Dermis microvascular lymphatic vessel endothelial cell (primary cell): ENCODE measurements around the gene ZBTB7C. TPM values are rescaled to one million over a fixed set of nuclear protein-coding genes. Genes with fewer than 3 reads are reported as not detected.
A peak's percentile ranks its signal among the peaks of the same experiment; 100 is the strongest.

Source experiments
- DNase-seq, 2 donors: peaks; one replicate each; pipeline versions ENCODE4 v3.0.0 to v3.0.0-alpha.2; 2010; ENCODE audit warnings: low read depth in 2 of 2
- total RNA-seq: library from RNA; depleted of rRNA; stranded (reverse); fragments of >200 nt; gene quantifications from 2 replicates; pipeline ENCODE4 v1.2.1, GENCODE V29; 2014

Gene ZBTB7C
- total RNA-seq, 1 donor from 2014 or later = under 0.01 TPM

DNA sequence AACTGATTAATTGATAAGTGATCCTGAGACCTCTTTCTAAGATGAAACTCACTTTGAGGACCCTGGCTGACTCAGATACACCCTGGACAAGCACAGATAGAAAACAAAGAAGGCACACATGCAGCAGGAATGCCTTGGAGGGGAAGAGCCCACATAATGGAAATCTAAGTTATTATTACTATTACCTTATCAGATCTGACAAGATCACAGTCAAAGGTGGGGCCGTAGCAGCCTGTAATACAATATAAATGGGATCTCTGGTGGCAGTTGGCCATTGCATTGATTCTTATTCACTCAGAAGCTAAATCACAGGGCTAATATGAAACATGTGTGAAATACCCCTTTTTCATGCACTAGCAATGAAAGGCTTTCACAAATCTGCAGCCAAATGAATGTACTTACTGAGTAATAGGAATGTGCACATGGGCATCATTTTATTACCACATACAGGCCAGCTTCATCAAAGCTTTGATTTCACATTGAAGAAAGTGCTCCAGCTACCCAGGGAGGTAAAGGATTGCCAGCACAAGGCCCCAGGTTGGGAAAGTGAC is 84.0 kb downstream of the ZBTB7C start:
- no peak for DNase-seq

DNA sequence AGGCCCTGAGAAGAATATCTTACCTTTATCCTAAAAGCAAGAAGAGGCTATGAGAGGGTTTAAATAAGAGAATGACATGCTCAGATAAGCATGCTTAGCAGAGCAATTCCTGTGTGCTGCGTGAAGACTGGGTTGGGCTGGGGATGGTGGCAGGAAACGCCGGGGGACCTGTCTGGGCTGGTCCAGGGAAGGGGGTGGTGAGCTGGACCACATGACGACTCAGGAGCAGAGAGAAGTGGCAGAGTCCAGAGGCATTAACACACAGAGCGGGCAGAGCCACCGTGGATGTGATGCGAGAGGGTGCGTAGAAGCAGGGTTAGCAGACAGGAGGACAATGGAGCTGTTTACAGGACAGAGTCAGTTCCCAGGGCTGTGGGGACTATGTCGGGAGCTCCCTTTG is 84.5 kb downstream of the ZBTB7C start:
- DNase-seq = no peak

DNA sequence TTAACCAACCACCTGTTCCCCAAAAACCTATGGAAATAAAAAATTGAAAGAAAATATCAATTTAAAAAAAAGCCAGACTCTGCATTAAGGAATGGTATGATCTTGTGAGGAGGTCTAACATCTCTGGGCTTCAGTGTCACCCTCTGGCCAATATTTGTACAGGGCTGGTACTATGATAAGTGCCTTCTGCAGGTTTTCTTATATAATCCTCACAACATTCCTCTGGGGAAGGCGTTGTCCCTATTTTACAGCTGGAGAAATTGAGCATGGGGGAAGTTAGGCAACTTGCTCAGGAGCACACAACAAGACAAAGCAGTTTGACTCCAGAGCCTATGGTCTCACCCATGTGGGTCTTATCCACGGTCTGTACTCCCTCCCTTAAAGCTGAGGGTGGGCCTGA is 86.0 kb downstream of the ZBTB7C start:
- DNase-seq = no peak

DNA sequence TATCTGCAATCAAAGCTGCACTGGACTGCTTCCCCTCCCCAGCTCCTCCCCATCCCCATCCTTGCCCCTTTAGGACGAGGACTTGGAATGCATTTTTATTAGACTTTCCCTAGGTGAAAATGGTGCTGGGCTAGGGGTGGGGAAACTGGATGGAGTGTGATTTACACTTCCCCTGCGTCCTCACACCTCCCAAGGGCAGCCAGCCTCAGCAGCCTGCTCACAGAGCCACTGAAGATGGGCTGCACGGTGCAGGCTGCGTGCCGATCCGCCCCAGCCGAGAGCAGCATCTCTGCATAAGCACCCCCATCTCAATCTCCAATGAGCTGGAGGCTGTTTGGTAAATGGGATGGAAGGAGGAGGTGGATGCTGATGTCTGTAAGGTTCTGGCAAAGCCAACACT is 87.6 kb downstream of the ZBTB7C start:
- DNase-seq = no peak

DNA sequence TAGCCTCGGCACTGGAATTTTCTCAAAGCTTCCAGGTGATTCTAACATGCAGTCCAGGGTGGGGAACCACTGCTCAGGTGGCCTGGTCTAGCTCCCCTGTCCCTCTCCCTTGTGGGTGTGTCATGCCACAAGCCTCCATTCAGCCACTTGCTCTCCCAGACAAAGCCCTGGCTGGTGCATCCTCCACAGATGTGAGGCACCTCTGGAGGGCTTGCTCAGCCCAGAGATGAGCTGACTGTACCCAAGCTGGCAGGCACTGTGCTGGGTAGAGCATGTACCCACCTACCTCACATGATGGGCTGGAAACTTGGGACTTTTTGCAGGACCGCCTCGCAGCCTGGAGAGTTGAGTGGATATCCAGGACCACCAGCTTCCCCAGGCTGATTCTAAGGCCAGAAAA is 88.1 kb downstream of the ZBTB7C start:
- no peak for DNase-seq

DNA sequence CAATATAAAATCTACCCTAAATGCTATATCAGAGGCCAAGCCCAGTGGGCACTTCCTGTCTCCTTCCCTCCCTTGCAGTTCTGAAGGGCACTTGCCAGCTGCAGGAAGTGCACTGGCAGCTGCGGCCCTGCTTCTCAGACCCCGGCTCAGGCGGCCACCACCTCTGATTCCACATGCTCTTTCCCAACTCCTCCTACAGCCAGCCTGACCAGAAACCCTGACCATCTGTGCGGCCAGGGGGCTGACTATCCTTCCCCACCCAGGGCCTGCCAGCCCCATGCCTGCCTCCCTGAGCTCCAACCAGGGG is 88.6 kb downstream of the ZBTB7C start:
- no peak for DNase-seq

DNA sequence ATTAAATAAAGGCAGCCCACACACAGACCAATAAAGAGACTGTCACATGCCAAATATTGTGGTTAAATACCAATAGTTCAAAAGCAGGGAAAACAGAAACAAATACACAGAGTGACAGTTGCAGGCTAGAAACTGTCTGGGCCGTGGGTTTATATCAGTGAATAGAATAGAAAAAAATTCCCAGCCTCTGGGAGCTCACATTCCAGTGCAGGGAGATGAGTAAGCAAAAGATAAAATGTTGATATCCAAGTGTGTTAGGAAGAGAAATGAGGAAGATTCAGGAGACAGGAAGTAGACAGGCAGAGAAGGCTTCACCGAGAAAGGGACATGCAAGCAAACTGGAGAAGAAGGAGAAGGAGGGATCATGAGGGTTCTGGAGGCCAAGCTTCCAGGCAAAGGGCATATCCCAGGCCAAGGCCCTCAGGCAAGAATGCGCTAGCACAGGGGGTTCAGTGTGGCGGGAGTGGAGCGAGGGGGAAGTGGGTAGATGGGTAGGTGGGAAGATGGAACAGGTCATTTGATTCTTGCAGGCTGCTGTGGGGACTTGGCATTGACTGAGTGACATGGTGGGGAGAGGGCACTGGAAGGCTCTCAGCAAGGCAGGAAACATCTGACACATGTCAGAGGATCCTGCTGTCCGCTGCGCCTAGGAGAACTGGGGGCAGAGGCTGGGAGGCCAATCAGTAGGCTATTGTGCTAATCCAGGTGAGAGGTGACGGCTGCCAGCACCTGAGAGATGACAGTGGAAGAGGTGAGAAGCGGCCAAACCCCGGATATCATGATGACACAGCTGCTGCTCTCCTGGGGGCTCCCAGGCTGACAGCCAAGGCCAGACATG is 89.2 kb downstream of the ZBTB7C start:
- peak in 1 of 2 donors; percentile 5 for DNase-seq

DNA sequence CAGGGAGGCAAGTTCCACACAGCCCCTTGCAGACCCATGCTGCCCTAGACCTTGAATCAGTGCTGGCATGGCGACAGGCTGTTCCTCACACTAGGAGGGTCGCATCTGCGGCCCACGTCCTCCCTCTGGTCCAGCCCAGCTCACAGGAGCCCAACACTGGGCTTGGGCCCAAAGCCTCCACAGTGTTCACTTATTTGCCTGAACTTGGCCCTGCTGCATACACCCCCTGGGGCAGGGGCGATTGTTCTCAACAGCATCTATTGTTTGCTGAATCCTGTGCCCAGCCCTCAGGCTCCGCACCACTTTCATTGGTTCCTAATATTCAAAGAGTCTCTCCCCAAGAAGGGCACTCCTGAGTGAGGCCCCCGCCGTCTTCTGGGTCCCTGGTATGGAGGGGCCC is 90.7 kb downstream of the ZBTB7C start:
- DNase-seq = no peak

DNA sequence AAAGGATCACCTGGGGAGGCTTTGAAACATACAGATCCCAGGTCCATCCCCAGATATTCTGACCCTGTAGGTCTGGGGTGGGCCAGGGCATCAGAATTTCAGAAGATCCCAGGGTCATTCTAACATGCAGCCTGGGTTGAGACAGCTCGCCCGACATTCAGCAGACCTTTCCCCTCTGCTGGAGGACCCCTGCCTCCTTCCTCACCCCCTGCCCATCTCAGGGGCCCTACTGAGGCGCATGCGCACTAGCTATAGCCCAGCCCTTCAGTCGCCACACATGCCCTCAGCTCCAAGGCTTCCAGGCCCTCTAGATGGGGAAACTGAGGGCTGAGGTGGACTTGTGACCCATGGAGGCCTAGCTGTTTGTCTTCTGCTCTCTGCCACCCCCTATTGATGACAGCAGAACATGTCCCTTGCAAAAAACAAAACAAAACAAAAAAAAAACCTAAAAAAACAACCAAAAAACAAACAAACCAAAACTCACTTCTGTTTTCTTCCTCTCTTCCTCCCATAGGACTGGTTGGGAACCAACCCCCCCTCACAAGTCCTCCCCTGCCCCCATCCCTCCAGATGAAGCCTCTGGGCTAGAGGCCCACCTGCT is 91.3 kb downstream of the ZBTB7C start:
- no peak for DNase-seq

DNA sequence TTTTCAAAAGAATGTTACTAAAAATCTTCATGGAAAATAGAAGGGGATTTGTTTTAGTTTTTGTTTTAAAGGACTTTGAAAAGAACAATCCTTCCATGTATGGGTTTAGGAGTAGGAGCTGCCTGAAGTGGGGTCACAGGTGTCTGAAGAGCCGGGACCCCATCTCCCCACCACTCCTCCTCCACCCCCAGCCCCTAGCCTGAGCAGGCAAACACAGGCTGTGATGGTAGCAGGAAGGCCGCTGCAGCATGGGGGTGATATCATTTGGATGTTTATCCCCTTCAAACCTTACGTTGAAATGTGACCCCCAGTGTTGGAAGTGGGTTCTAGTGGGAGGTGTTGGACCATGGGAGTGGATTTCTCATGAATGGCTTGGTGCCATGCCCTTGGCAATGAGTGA is 93.0 kb downstream of the ZBTB7C start:
- no peak for DNase-seq

DNA sequence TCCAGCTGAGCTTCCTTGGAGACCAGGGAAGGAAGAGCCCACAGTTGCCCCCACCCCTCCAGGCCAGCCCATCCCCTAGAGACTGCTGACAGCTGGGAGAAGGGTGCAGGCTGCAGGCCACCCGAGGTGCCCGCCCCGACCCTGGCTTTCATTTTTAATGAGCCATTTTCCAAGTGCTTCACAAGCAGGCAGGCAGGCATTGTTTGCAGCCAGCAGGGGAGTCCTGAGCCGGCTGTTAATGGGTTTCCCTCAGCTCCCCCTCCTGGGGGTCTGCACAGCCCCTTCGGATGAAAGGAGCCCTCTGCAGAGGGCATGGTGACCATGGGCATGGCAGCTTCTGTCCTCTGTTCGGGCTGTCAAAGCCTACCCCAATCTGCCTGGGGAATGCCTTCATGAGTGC is 94.5 kb downstream of the ZBTB7C start:
- DNase-seq = no peak

DNA sequence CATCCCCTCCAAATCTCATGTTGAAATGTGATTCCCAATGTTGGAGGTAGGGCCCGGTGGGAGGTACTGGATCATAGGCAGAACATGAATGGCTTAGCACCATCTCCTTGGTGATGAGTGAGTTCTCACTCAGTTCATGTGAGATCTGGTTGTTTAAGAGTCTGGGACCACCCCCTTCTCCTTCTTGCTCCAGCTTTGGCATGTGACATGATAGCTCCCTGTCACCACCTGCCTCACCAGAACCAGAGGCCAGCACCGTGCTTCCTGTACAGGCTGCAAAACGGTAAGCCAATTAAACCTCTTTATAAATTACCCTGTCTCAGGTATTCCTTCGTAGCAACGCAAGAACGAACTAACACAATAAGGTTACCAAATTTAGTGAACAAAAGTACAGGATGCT is 95.4 kb downstream of the ZBTB7C start:
- DNase-seq = no peak

DNA sequence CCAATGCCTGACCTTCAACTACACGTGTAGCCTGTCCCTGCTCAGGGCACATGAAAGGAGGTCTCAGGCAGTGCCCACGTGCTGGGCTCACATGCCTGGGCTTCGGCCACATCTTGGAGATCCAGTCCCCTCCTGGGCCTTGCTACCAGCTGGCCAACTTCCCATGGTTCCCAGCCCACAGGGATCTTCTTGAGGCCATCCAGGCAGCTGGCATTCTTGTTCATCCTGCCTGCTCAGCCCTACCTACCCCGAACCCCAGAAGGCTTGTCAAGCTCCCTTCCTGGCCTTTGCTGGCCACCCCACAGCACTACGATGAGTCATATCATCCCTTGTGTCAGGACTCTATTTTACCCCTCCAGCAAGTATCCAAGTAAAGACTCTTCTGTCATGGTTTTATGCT is 97.1 kb downstream of the ZBTB7C start:
- DNase-seq = no peak

DNA sequence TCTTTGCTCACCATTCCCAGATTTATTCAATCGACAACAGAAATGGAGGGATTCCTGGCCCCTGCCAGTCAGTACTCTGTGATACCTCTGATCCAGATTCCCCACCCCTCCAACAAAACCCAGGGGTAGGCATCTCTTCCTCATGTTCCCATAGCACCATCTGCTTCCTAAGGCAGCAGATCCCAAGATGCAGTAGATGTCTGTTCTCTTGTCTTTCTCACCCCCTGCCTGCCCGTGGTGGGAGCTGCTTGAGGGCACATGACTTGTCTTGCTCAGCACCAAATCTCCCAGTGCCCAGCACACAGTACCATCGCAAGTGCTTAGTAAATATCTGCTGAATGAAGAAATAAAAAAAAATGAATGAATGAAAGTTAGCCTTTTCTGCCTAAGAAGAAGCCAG is 98.2 kb downstream of the ZBTB7C start:
- DNase-seq = no peak

DNA sequence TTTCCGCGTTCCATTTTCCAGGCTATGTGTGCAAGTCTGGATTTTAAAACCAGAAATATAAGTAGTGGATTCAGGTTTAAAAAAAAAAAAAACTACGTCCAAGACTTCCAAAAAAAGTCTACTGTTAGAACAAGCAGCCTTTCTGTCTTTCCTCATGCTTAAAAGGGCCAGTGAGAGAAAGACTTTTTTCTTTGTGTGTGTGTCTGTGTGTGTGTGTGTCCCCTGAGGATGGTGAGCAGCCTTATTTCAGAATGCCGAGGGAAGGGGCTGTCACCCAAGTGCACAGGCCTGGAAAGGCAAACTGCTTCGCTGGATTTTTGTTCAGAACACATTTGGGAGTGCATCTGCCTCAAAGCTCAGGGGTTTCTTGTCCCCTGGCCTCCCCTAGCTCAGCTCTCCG is 98.8 kb downstream of the ZBTB7C start:
- no peak for DNase-seq

DNA sequence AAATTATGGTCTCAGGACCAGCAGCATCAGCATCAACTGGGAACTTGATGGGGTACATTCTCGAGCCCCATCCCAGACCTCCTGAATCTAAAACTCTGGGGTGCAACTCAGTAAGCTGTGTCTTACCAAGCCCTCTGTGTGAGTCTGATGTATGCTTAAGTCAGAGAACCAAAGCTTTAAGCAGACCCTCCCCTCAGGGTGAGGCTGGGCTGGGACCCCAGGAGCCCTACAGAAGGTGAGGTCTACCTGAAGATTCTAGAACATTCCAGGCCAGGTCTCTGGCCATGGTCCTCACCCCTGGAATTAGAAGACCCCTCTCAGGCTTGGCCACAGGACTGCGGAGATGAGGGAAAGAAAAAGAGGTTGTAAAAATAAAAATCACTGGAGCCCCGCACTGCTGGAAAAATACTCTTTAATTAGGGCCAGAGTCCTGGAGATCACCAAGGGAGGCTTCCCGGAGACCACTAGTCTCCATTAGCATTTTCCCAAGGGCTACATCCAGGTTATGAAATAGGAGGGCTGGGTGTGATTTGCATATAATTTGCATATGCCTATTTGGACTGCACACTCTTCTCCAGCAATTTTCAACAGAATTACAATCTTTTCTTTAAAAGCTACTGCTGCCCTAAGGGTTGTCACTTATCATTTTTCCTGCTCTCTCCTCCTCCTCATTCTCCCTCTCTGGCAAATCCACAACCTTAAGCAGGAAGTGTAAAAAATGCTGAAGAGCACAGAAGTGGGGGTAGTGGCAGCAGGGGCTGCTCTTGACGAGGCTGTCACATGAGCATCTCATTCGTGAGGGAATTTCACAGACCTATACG is 100.2 kb downstream of the ZBTB7C start:
- DNase-seq = no peak

DNA sequence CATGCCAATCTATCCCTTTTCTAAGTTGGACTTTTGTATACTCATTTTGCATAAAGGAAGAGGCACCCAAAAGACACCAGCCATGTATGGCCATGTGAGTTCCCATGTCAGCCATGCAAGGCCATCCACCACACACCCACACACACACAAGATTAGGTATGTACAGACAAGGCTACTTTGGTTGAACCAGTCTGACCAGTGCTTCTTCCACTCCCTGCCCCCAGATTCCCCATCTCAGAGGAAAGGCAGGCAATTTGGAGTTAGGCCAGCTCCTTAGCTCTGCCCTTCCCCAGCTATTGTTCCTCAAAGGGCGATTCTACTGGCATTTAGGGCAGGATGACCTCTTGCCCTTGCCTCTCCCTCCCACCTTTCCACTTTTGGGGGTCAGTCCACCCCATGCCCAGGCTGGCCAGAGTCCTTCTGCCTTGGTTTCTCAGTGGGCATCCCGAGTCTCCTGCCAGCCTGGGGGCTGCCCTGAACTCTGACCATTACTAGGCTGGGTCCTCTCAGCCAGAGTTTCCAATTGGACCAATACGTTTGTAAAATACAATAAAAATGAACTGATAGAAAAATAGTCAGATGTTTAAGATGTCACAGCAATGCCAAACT is 101.1 kb downstream of the ZBTB7C start:
- no peak for DNase-seq

DNA sequence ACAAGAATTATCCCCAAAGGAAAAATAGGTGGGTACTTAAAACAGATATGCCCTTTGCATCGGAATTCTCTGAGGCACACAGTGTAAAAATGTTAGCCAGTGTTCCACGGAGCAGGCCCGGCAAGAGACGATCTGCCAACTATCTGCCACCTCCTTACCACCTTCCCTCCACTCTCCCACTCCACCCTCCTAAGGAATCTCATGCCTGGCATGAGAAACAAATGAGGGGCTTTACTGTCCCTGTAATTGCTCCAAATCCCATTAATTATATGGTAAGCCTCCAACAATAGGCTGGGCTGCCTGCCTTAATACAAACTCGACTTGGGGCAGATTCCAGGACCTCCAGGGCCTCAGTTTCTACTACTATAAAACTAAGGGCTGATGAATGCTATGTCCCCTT is 102.3 kb downstream of the ZBTB7C start:
- no peak for DNase-seq

DNA sequence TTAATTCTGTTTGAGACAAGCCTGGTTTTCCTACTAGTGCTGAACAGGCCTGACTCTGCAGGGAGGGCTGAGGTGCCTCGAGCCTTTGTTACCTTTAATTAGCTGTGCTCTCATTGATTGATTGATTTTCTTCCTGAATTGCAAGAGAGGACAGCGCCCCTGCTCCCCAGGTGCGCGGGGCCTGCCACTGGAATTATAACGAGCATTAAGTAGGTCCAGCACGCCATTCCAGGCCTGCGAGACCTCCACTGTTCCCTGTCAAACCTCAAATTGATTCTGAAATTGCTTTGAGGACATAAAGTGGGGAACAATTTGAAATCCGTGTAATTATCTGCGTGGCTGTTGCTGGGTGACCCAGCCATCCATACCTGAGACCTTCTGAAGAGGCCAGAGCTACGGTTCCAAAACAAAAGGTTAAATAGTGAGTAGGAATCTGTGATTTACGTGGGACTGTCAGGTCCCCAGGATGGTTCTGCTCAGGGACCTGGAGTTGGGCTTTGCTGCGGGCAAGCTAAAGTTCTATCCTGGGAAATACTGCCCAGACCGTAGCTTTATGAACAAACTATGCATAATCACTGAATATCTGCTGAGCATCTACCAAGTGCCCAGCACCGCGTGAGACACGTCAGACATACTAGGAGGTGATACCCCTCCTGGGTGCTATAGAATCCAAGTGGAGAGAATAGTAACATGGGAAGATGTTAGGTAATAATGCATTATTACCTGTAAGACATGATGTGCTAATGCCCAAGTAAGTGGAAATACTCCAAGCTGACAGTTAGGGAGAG is 104.1 kb downstream of the ZBTB7C start:
- DNase-seq = no peak

DNA sequence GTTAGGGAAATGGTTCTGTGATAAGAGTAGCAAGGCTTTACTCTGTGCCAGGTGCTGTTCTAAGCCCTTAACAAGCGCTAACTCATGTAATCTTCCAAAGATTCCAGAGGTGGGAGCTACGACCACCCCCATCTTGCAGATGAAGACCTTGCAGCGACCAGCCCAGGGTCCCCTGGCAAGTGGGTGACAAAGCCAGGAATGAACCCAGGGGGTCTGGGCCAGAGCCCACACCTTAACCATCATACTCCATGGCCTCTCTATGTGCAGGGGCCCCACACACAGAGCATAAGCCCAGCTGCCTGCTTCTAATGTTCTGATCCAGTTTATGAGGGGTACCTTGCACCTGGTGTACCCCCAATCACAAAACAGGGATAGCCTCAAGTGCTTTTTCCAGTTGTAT is 105.3 kb downstream of the ZBTB7C start:
- DNase-seq = no peak

DNA sequence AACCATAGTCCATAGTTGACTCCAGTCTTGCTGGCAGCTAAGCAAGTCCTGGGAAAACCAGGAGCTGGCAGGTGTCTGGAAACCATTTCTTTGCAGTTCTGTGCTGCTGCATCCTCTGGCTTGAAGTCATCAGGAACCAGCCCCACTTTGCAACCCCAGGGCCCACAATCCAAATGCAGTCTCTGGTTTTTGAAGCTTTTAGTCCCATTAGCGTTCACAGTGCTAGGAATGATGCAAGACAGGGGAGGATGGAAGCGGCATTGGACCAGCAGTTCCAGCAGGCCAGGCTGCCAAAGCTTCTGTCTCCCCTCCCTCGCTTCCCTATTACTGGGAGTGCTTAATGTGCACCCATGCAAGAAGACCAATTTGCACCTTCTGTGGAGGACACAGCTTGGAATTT is 106.4 kb downstream of the ZBTB7C start:
- DNase-seq = no peak
